Stimulated activated naive CD4-positive, alpha-beta T cell treated with Interleukin-2 at 50 U/mL for 16 hours (primary cell): Measurements from ENCODE around the gene CLRN3.

Source experiments
- DNase-seq: peaks from one replicate; lab custom pipeline; 2025; lab: John Stamatoyannopoulos, UW

The CLRN3 gene

DNA sequence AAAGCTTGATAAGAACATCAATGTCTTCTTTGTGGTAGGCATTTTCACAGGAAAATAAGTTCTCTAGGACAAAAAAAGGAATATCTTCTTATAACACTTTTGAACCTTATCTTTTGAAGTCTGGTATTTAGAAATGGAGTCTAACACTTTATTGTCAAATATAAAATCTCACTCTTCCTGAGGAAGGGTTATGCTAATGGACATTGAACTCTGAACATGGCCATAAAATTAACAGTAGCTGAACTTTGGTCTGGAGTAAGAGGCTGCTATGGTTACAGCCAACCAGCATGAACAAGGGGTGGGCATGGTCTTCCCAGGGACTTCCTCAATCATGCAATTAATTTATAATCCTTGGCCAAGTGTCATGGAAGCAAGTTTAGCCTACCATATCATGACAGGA lies at the start of gene CLRN3:
TSS of gene CLRN3 (minus strand) at position 199 of the 400 bp plus-strand sequence. CDS start at position 42, 157 bp downstream.
- DNase-seq: no peak

- DNase-seq: no peak
Measured at GRCh38 chr10:127940866-127941640, 48.3 kb upstream of the CLRN3 start.

GRCh38 chr10:127939786-127940330 lies 47.1 kb upstream of the CLRN3 start:
- DNase-seq: no peak

- no peak for DNase-seq
Measured at GRCh38 chr10:127937915-127938463, 45.2 kb upstream of the CLRN3 start.

GRCh38 chr10:127937069-127937468 lies 44.3 kb upstream of the CLRN3 start:
- no peak for DNase-seq

- no peak for DNase-seq
Measured at GRCh38 chr10:127935071-127935561, 42.4 kb upstream of the CLRN3 start.

- DNase-seq: no peak
Measured at GRCh38 chr10:127934383-127934782, 41.6 kb upstream of the CLRN3 start.

DNA sequence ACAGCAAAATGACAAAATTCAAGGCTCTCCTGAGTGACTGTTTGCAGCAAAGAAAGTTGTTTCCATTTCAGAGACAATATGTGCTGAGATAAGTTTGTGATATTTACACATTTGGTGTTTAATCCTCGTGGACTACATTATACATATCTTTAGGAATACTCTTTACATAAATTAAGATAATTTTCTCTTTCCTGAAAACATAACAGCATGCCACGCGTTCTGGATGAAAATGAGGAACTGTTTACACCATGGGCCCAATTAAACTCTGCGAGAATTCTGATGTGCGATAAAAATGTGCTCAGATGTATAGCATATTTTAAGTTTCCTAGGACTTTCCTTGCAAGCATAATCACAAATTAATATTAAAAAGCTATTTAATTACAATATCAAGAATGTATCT lies 40.5 kb upstream of the CLRN3 start:
- DNase-seq: no peak

GRCh38 chr10:127932521-127933270 lies 40.0 kb upstream of the CLRN3 start:
- no peak for DNase-seq

DNA sequence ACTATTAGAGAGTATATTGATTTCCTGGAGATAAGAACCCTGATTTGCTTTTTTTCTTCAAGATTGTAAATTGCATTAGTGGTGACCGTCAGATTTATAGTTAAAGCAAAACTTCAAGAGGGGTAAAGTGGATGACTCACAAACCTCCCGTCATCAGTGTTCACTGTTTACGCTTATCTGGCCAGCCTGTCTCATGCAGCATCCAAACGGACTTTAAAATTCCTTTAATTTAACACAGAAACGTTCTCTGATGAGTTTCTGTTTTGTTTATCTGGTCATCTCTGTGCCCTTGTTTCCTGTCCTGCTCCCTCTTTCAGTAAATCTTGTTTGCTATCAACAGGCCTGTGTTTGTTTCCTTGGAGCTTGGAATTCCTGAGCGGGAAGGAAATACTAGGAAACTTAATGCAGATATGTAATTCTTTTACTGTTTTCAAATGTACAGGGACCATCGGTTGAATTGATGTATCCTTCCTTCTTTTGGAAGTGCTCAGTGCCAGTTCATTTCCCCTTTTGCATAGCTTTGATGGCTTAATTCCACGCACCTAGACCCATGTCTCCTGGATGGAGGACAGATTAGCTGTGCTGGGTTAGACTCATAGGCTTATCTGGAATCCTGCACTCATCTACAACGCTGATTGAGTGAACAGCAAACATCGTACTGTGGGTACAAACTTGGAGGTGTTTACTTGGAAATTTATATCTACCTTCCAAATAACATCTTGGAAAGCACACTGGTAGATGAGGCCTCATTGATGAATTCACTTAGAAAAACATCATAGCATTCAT lies 35.5 kb upstream of the CLRN3 start:
- no peak for DNase-seq

DNA sequence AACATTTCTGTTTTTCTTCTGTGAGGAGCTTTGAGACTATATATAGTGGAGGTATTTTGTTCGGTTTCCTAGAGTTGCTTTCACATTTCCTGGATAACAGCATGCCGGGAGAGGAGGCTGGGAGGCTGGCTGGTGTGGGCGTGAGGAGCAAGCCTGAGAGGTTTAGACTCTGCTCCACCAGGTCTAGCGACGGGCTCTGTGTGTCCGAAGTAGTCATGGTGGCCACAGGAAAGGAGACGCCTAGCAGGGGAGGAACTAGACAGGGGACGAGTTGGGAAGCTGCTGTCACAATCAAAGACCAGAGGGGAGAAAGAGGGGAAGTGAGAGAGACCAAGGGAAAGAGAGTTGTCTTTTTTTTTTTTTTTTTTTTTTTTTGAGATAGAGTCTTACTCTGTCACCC lies 33.7 kb upstream of the CLRN3 start:
- DNase-seq: no peak

DNA sequence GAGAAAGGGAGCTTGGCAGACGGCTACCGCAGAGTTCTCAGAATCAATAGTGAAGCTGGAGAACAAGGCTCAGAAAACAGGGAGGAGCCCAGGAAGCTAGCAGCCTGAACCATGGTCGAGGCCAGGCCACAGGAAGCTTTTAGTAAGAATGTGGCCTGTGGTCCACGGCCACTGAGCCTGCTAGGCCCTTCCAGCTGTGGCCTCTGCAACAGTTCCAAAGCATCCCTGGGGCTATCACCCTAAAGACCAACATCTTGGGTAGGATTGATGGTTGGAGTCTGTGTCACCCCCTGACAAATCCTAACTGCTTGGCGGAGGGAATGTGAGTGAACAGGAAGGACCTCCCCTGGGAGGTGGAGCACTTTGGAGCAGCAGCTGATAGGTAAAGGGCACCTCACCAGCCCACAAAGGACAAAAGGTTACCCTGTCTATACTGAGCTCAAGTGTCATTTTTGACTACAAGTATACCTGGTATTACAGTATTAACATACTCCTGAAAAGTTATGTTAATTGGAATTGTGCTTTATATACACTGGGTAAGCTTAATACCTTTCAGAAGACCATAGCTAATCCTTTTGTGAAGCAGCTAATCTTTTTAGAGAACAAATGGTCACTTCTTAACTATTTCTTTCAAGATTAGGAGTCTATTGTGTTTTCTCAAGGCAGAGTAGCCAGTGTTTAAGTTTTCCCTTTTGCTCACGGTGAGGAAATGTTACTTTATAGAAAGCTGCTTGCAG lies 32.9 kb upstream of the CLRN3 start:
- no peak for DNase-seq

- DNase-seq: no peak
Measured at GRCh38 chr10:127923646-127924045, 30.9 kb upstream of the CLRN3 start.

DNA sequence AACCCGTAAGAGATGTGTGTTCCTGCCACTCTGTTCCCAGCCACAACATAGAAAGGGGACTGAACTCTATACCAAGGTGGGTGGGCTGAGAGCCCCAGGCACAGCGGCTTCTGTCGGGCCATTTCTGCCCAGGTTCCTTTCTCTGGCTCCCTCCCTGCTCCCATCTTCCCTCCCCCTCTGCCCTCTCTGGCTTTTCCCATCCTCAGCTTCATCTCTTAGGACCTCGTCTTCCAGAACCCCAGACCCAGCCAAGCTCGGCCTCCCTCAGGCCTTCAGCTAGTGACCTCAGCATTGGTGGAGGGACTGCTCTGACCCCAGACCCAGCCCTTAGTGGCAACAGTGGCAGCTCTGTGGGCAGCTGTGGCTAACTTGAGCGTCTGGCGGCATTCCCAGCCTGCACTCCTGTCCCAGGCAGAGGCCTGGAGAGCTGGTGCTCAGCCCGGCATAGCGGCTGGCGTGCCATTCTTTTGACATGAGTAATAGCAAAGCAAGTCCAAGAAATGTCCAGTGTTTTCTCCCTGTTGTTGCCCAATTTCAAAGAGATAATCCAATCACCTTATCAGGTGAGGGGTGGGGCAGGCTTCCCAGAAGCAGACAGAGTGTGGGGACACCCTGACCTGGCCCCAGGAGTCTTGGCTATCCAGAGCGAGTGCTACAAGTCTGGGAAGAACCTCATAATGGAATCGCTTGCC lies 30.1 kb upstream of the CLRN3 start:
- DNase-seq: no peak

DNA sequence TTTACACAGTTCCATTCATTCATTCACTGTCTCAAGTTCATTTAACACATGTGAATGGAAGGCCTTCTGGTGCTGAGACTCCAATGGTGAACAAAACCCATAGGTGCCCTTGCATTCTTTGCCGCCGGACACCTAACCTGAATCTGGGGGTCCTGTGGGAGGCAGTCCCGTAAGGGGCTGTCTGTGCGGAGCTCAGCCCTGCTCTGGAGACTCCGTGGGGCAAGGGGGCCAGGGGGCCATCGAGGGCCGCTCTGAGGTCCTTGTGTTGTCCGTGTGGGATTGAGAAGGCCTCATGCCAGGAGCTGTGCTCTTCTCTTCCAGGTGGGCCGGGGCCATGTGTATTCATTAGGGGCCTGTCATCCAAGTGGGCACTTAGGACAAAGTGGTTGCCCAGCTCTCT lies 29.5 kb upstream of the CLRN3 start:
- DNase-seq: no peak

DNA sequence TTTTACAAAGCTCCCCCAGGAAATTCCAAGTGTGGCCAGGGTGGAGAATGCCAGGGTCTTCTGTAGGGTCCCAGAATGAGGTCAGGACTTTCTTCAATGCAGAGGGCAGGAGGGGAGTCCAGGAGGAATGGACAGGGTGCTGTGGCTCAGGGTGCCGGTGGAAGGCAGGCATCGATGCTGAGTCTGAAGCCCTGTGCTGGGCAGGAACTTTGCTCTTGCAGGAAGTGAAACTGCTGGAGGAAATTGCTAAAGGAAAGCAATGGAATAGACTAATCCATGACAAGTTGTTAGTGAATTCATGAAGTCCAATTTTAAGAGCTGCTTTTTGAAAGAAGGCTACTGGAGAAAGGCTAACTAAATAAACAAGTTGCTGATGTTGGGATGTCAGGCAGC lies 29.0 kb upstream of the CLRN3 start:
- no peak for DNase-seq

GRCh38 chr10:127921075-127921752 lies 28.5 kb upstream of the CLRN3 start:
- DNase-seq: no peak

DNA sequence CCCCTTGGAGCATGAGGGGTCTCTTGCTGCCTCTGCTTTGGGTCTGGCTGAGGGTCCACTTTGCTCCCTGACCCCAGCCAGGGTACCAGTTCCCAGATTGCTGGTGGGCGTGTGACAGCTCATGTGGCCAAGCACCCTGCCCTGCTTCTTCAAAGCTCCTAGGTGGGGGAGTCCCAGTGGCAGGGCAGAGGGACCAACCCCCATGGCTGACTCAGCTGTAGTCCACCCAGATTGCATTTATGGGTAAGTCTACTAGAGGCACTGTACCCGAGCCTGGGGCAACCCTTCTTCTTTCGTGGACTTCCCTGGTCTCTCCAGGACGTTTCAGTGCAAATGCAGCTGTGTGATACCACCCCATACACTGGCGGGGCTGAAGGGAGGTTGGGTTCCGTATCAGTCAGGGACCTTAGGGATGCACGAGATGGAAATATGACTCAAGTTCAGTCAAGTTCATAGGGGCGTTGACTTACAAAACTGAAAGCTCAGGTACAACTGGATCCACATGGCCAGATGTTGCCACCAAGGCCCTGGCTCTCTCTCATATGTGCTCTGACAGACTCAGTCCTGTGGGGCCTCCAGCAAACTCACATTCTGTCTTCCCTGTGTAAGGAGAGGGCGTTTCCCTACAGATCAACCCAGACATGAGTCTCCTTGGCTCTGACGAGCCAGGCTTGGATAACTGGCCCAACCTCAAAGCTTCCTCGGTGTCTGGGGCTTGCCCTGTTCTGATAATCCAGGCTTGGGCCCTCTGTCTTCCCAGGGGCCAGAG lies 27.7 kb upstream of the CLRN3 start:
- no peak for DNase-seq
